Raji (cell line): ENCODE data around the gene VAV2.

Experiments
- POLR2A ChIP-seq: IDR thresholded peaks from 2 replicates; pipeline ENCODE4 v1.6.1; 2011; ENCODE audit warnings: low read depth, low read length, control low read depth; ENCODE audit not compliant: insufficient read depth

VAV2 gene

DNA sequence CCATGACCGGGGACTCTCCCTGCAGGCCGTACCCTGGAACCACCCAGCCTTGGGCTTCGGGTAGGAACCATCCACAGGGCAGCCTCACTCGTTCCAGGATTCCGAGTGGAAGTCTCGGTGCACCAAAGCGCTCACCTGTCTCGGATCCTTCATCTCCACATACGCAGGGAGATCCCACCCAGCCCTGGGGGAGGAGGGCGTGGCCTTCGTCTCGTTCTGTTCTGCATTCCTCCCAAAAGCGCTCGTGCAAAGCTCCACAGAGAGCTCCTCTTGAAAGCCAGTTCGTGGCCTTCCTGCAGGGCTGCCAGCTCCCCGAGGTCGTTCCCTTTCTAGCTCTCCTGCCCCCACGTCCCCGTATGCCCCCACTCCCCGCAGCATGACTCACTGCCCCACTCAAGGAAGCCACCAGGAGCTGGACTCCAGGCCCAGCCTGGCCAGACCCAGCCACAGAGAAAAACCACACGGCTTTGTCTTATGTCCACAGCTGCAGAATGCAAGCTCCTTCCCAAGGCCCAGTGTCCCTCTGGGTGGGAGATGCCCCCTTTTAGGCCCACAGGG is 189.0 kb downstream of the VAV2 start:
- TF ChIP-seq POLR2A: no peak

GRCh38 chr9:133801739-133802138 is 190.4 kb downstream of the VAV2 start:
- no peak for TF ChIP-seq POLR2A

DNA sequence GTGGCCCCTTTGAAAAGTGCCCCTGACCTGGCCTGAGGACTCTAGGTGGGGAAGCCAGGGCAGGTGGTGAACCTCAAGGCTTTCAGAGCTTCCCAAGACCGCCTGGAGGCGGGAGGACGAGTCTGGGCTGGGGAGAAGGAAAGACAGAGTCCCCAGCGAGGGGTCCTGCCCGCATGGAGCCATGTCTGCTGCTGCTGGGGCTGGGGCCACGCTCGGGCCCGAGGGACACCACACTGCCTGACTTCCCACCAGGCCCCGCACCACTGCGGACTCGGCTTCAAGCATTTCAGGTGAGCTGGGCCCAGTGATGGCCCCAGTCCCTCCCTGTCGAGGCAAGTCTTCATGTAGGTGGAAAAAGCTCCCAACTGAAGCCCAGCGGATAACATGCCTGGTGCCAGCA is 191.9 kb downstream of the VAV2 start:
- TF ChIP-seq POLR2A: no peak

GRCh38 chr9:133799716-133800115 is 192.4 kb downstream of the VAV2 start:
- TF ChIP-seq POLR2A: no peak

GRCh38 chr9:133799106-133799505 is 193.0 kb downstream of the VAV2 start:
- TF ChIP-seq POLR2A: no peak

DNA sequence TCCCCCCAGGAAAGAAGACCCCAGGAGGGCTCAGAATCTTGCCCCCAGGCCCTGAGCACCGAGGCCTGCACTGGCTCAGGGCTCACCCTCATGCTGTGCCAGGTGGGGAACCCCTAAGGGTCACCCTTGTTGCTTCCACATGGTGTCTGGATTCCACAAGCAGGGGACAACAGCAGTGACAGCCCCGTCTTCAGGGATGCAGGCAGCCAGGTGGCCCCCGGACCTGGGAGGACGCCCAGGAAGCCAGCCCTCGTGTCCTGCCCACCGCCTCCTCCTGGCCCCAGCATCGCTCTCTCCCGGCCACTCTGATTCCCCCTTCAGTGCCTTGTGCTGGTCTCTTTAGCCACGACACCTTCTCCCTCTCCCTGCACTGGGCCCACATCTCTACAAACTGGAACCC is 194.0 kb downstream of the VAV2 start:
- no peak for TF ChIP-seq POLR2A

DNA sequence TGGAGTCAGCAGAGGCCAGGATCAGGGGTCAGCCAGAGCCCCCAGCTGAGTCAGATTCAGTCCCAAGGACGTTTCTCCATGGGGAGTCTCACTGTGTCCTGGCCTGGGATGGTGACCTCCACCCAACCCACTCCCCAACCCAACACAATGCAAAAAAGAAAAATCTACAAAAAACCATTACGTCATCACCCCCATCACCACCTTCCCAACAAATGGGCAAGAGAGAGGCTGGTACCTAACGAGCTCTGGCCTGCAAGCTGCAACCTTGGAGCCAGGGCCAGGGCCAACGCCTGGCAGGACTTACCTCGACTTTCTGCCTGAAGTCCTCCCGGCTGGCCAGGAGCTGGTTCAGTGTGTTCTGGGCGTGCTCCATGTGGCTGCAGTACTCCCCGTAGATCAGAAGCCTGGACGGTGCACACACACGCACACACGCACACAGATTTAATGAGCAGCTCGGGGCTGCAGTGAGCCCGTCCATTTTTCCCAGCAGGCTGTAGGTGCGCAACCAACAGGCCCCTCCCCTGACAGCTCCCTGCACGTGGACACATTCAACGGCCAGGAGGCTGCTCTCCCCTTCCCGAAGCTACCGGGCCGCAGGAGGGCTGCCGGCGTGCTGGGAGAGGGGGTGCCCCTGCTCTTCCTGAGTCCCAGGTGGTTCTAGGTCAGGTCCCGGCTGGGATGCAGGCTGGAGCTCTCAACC is 194.6 kb downstream of the VAV2 start:
- no peak for TF ChIP-seq POLR2A

GRCh38 chr9:133796562-133796961 is 195.6 kb downstream of the VAV2 start:
- TF ChIP-seq POLR2A: no peak

DNA sequence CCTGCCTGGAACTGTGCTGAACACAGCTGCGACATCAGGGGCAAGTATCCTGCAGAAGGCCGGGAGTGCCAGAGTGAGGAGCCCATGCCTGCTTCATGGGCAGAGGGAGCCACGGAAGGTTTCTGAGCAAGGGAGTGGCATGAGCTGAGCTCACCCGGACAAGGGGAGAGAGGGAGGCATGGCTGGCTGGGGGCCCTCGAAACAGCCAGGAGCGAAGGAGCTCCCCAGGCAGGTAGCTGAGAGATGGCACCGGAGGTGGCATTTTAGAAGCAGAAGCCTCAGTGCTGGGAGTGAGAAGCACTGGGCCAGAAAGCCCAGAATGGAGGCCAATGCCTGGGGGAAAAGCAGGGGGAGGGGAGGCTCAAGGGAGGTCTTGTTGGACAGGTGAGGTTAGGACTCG is 197.1 kb downstream of the VAV2 start:
- no peak for TF ChIP-seq POLR2A

DNA sequence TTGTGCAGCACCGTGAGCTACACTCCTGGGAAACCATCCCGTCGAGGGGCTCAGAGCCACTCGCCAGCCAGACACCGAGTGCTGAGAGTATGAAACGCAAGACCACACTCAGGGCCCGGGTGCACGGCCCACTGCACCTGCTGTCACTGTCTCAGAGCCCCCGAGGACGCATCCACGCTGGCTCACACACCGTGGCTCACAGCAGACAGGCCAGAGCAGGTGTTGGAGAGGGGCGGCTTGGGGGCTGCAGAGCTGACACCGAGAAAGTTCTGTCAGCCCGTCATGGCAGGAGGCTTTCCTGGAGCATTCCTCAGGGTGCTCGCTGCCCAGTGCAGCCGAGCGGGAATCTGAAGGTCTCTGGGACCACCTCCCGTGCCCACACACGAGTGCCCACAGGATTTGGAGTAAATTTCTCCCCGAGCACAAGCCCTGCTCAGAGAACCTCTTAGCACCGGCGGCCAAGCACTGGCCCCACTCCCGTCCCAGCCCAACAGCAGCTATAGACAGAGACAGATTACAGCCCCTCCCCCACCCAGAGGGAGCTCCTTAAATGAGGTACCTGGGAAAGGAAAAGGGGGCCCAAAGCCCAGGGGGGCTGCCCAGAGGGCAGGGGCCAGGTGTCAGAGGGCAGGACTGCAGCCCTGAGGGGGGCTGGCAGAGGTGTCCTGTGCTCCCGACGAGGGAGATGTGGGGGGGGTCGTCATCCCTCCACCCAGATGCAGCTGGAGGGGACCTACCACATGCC is 197.9 kb downstream of the VAV2 start:
- TF ChIP-seq POLR2A: no peak

DNA sequence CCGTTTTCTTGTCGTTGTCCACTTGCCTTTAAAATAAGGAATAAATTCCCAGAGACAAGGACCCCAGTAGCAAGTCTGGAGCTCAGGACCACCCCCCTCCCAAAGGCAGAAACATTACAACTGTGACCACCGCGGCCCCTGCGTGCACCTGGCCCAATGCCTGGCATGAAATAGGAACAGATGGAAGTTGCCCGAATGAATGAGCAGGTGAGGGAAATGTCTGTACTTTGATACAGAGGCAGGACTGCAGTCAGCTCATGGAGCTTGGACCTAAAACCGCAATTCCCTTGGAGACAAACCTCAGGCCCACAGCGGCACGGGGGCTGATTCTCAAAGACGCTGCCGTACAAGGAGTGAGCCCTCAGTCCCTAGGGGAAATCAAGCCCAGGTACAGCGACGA is 198.7 kb downstream of the VAV2 start:
- no peak for TF ChIP-seq POLR2A

- TF ChIP-seq POLR2A: no peak
Measured at GRCh38 chr9:133792721-133793470, 199.2 kb downstream of the VAV2 start.

DNA sequence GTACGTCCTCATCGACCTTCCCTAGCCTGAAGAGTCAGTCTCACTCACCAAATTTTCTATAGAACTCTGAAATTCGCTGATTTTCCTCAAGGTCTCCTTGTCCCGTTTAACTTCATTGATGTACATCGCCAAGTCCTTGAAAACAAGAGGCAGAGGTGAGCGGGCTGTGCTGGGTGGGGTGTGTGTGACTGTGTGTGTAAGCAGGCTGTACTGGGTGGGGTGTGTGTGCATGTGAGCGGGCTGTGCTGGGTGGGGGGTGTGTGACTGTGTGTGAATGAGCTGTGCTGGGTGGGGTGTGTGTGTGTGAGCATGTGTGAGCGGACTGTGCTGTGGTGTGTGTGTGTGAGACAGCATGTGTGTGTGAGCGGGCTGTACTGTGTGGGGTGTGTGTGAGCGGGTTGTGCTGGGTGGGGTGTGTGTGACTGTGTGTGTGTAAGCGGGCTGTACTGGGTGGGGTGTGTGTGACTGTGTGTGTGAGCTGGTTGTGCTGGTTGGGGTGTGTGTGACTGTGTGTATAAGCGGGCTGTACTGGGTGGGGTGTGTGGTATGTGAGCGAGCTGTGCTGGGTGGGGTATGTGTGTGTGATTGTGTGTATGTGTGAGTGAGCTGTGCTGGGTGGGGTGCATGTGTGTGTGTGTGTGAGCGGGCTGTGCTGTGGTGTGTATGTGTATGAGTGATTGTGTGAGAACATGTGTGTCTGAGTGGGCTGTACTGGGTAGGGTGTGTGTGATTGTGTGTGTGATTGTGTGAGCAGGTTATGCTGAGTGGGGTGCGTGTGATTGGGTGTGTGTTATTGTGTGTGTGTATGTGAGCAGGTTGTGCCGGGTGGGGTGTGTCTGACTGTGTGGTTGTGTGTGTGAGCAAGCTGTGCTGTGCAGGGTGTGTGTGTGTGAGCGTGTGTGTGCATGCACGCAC is 200.1 kb downstream of the VAV2 start:
- no peak for TF ChIP-seq POLR2A

GRCh38 chr9:133791069-133791468 is 201.1 kb downstream of the VAV2 start:
- no peak for TF ChIP-seq POLR2A

DNA sequence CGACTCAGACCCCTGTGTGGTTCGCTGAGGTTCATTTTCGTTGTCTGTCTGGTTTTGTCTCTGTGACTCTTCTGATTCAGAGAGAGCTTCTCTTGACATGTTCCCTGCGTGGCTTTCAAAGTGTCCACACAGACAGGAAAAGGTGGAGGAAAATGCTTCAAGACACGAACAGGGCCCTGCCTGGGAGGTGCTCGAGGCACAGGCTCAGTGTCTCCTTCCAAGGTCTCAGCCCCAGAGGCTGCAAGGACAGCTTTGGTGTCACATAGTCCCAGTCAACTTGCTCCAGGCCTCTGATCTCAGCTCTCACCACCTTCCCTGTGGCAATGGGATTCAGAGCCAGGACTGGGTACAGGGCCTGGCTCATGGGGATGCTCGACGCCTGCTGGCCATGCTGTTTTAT is 202.3 kb downstream of the VAV2 start:
- TF ChIP-seq POLR2A: no peak
